Right atrium auricular region (tissue), 2 donors: ENCODE data around the gene NF2. TPM values are rescaled to one million over a fixed set of nuclear protein-coding genes. Genes with fewer than 3 reads are reported as not detected.

Experiments used
- DNase-seq: peaks from one replicate; pipeline ENCODE4 v3.0.0-alpha.2; 2019; ENCODE audit warnings: low spot score
- H3K27ac ChIP-seq, 2 donors: fragments of 200-600 bp; sonication (generic); 1 replicate in 1 of 2; 2 replicates in 1 of 2; pipeline ENCODE4 v1.5.1; 2016 to 2019
- H3K27me3 ChIP-seq, 2 donors: fragments of 200-600 bp; sonication (generic); one replicate each; pipeline versions ENCODE4 v1.5.1 to v1.6.0; 2017 to 2019
- H3K36me3 ChIP-seq: fragments of 200-600 bp; sonication (generic); one replicate; pipeline ENCODE4 v1.5.1; 2016
- H3K4me1 ChIP-seq, 2 donors: fragments of 200-600 bp; sonication (generic); one replicate each; pipeline versions ENCODE4 v1.5.1 to v1.6.0; 2017 to 2019
- H3K4me3 ChIP-seq, 2 donors: fragments of 200-600 bp; sonication (generic); 1 replicate in 1 of 2; 2 replicates in 1 of 2; pipeline ENCODE4 v1.5.1; 2017 to 2019; ENCODE audit warnings: mild to moderate bottlenecking in 1 of 2, moderate library complexity in 1 of 2
- H3K9me3 ChIP-seq, 2 donors: fragments of 200-600 bp; sonication (generic); one replicate each; pipeline ENCODE4 v1.5.1; 2019
- CTCF ChIP-seq, 2 donors: fragments of 200-600 bp; sonication (generic); IDR thresholded peaks; one replicate each; pipeline ENCODE4 v1.5.1; 2019; ENCODE audit warnings: antibody characterized with exemption in 2 of 2
- total RNA-seq, 2 donors: library from RNA; depleted of rRNA; stranded (reverse); fragments of >200 nt; gene quantifications; one replicate each; pipeline ENCODE4 v1.1.0, GENCODE V29; 2016

The NF2 gene
- total RNA-seq, 2 donors from 2014 or later, result 45.8 to 52.5 TPM

DNA sequence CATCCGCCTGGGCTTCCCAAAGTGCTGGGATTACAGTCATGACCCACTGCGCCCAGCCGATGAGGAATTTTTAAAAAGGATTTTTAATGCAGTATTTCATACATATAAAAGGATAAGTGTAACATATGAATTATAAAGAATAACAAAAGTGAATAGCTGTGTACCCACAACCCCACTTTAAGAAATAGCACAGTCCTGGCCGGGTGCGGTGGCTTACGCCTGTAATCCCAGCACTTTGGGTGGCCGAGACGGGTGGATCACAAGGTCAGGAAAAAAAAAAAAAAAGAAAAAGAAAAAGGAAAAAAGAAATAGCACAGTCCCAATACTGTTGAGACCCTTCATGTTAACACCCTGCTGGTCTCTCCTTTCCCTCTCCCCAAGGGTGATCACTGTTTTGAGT lies 62.1 kb downstream of the NF2 start:
- Histone ChIP-seq H3K4me1 (no peaks in the 10 kb centered on the region), H3K9me3 (no peaks in the 10 kb centered on the region), H3K4me3 (no peak overlapping the region), H3K27ac (no peak overlapping the region), H3K27me3 (no peaks in the 10 kb centered on the region), H3K36me3 (peaks cover 67% of the 10 kb centered on the region)
- no peak for TF ChIP-seq CTCF (IDR thresholded peaks at IDR 0.05)
- no peak for DNase-seq

- no peak for DNase-seq
- no peak for TF ChIP-seq CTCF (IDR thresholded peaks at IDR 0.05)
Measured at GRCh38 chr22:29668673-29669072, 65.2 kb downstream of the NF2 start.

DNA sequence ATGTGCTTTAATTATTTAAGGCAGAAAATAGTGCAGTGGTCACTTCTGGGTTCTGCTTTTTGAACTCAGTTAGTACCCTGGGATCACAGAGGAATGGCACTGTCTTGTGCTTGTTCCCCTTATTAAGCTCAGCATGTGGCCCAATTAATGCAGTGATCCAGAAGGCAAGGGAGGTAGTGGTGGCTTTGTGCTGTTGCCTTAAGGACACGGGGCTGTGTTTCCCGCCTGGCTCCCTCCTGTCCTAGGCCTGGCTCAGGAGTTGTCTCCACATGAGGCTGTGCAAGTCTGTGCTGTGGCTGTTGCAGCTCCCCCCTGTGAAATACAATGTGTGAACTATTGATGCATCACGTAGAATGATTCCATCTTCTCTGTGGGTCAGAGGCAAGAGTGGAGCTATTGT lies 67.2 kb downstream of the NF2 start:
- Histone ChIP-seq H3K4me1 (no peaks in the 10 kb centered on the region), H3K9me3 (no peaks in the 10 kb centered on the region), H3K27me3 (no peaks in the 10 kb centered on the region), H3K27ac (no peak overlapping the region), H3K4me3 (no peak overlapping the region), H3K36me3 (peaks cover 79% of the 10 kb centered on the region)
- TF ChIP-seq CTCF (IDR thresholded peaks at IDR 0.05), result no peak
- DNase-seq, result no peak

More at GRCh38 chr22:29668673-29669072, 65.2 kb downstream of the NF2 start:
- Histone ChIP-seq H3K4me3 (no peak overlapping the region), H3K9me3 (no peaks in the 10 kb centered on the region), H3K36me3 (peaks cover 76% of the 10 kb centered on the region), H3K27me3 (no peaks in the 10 kb centered on the region), H3K27ac (no peak overlapping the region), H3K4me1 (no peaks in the 10 kb centered on the region)

DNA sequence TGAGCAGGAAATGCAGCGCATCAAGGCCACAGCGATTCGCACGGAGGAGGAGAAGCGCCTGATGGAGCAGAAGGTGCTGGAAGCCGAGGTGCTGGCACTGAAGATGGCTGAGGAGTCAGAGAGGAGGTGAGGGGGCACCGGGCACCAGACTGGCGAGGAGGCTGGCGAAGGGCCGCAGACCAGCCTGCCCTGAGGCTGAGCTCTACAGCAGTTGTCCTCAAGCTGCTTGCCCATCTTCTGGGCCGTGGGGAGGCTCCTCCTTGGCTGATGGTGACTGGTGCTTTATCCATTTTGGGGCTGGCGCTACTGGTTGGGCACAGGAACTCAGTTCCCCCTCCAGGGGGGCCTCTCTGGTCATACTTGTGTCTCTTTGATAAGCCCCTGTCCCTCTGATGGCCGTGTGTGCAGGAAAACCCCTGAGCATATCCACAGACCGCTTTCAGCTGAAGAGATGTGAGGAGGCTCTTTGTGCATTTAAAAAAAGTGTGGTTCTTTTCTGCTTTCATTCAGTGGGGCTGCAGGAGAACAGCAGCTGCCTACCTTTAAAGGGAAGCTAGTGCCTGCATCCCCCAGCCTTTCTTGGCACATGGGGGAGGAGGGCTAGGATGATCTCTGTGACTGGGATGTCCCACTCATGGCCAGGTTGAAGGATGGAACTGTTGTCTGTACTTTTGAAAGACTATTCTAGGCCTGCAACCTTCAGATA lies 70.1 kb downstream of the NF2 start:
- TF ChIP-seq CTCF (IDR thresholded peaks at IDR 0.05), result no peak
- Histone ChIP-seq H3K4me1 (no peaks in the 10 kb centered on the region), H3K4me3 (no peak overlapping the region), H3K27me3 (no peaks in the 10 kb centered on the region), H3K36me3 (peaks cover 90% of the 10 kb centered on the region), H3K27ac (no peak overlapping the region), H3K9me3 (no peaks in the 10 kb centered on the region)
- no peak for DNase-seq

GRCh38 chr22:29674121-29674520 lies 70.7 kb downstream of the NF2 start:
- no peaks in the 10 kb centered on the region for H3K9me3 ChIP-seq
- DNase-seq, result no peak
- H3K4me3 ChIP-seq, result no peak overlapping the region
- H3K27me3 ChIP-seq, result no peaks in the 10 kb centered on the region
- peaks cover 90% of the 10 kb centered on the region for H3K36me3 ChIP-seq
- TF ChIP-seq CTCF (IDR thresholded peaks at IDR 0.05), result no peak
- no peak overlapping the region for H3K27ac ChIP-seq
- H3K4me1 ChIP-seq, result no peaks in the 10 kb centered on the region

DNA sequence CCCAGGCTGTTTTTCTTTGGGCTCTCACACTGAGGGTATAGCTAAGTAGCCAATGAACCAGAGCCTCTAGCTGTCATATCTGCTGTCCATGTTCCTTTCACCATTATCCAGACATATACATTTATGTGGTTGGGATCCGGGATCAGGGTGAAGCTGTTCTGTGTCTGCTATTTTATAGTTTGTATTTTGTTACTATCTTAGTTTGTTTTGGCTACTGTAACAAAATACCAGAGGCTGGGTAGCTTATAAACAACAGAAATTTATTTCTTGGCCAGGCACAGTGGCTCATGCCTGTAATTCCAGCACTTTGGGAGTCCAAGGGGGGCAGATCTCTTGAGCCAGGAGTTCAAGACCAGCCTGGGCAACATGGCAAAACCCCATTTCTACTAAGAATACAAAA lies 75.9 kb downstream of the NF2 start:
- peaks cover 76% of the 10 kb centered on the region for H3K36me3 ChIP-seq
- H3K4me3 ChIP-seq, result no peak overlapping the region
- H3K9me3 ChIP-seq, result no peaks in the 10 kb centered on the region
- H3K27me3 ChIP-seq, result no peaks in the 10 kb centered on the region
- H3K4me1 ChIP-seq, result no peaks in the 10 kb centered on the region
- no peak for DNase-seq
- no peak overlapping the region for H3K27ac ChIP-seq
- no peak for TF ChIP-seq CTCF (IDR thresholded peaks at IDR 0.05)
